ENCODE data around the gene YRDC. TPM values are rescaled to one million over a fixed set of nuclear protein-coding genes. Genes with fewer than 3 reads are reported as not detected.

The YRDC gene
- total RNA-seq, 1 donor from 2014 or later = 12.9 TPM

GRCh38 chr1:37851782-37852210, 43.8 kb upstream of the YRDC start:
- H3K4me1 ChIP-seq = no peaks in the 10 kb centered on the region
- H3K36me3 ChIP-seq = peaks cover 2% of the 10 kb centered on the region
- TF ChIP-seq CTCF (IDR thresholded peaks at IDR 0.05) = no peak
- TF ChIP-seq EZH2phosphoT487 (IDR thresholded peaks at IDR 0.05) = no peak
- no peak for TF ChIP-seq EZH2 (IDR thresholded peaks at IDR 0.05)
- Mint-ChIP-seq H3K36me3 (peaks cover 7% of the 10 kb centered on the region), H3K27me3 (ENCODE audit: insufficient read depth, low read depth) (peaks cover 3% of the 10 kb centered on the region), H3K9me3 (no peaks in the 10 kb centered on the region), H3K4me1 (peaks cover 7% of the 10 kb centered on the region), H3K4me3 (no peak overlapping the region), H3K27ac (no peak overlapping the region)
- H3K27me3 ChIP-seq = no peaks in the 10 kb centered on the region
- H3K9me3 ChIP-seq (ENCODE audit: low read depth) = no peaks in the 10 kb centered on the region
- no peak overlapping the region for H3K27ac ChIP-seq
- H2AFZ ChIP-seq (replicated peaks) = no peak overlapping the region
- no peak overlapping the region for H3K4me2 ChIP-seq
- no peaks in the 10 kb centered on the region for H3F3A ChIP-seq (ENCODE audit: low read depth)
- H3K4me3 ChIP-seq = no peak overlapping the region
- peaks cover 85% of the 10 kb centered on the region for H3K79me2 ChIP-seq (ENCODE audit: low read depth)
- no peak for DNase-seq (ENCODE audit: low spot score)
- H3K9ac ChIP-seq = no peak overlapping the region
- H4K20me1 ChIP-seq (ENCODE audit: low read depth) = peaks cover 63% of the 10 kb centered on the region

- no peak overlapping the region for H3K4me3 ChIP-seq
- no peaks in the 10 kb centered on the region for H3K4me1 ChIP-seq
- H3K9me3 ChIP-seq (ENCODE audit: low read depth) = no peaks in the 10 kb centered on the region
- Mint-ChIP-seq H3K4me3 (no peak overlapping the region), H3K27ac (no peak overlapping the region), H3K4me1 (peaks cover 7% of the 10 kb centered on the region), H3K9me3 (no peaks in the 10 kb centered on the region), H3K27me3 (ENCODE audit: insufficient read depth, low read depth) (peaks cover 3% of the 10 kb centered on the region), H3K36me3 (peaks cover 6% of the 10 kb centered on the region)
- H2AFZ ChIP-seq (replicated peaks) = no peak overlapping the region
- no peaks in the 10 kb centered on the region for H3K36me3 ChIP-seq
- no peaks in the 10 kb centered on the region for H3F3A ChIP-seq (ENCODE audit: low read depth)
- H3K4me2 ChIP-seq = no peak overlapping the region
- no peak overlapping the region for H3K9ac ChIP-seq
- no peaks in the 10 kb centered on the region for H3K27me3 ChIP-seq
- no peak for DNase-seq (ENCODE audit: low spot score)
- no peak overlapping the region for H3K27ac ChIP-seq
- H4K20me1 ChIP-seq (ENCODE audit: low read depth) = peaks cover 66% of the 10 kb centered on the region
- peaks cover 84% of the 10 kb centered on the region for H3K79me2 ChIP-seq (ENCODE audit: low read depth)
- TF ChIP-seq EZH2 (IDR thresholded peaks at IDR 0.05) (no peak), EZH2phosphoT487 (IDR thresholded peaks at IDR 0.05) (no peak), CTCF (IDR thresholded peaks at IDR 0.05) (no peak)
Measured at GRCh38 chr1:37851262-37851661, 43.3 kb upstream of the YRDC start.

GRCh38 chr1:37850352-37850955, 42.4 kb upstream of the YRDC start:
- Mint-ChIP-seq H3K9me3 (no peaks in the 10 kb centered on the region), H3K4me1 (peaks cover 7% of the 10 kb centered on the region), H3K27ac (no peak overlapping the region), H3K4me3 (no peak overlapping the region), H3K27me3 (ENCODE audit: insufficient read depth, low read depth) (peaks cover 3% of the 10 kb centered on the region), H3K36me3 (peaks cover 6% of the 10 kb centered on the region)
- no peak for DNase-seq (ENCODE audit: low spot score)
- H3K4me3 ChIP-seq = no peak overlapping the region
- no peaks in the 10 kb centered on the region for H3K9me3 ChIP-seq (ENCODE audit: low read depth)
- H2AFZ ChIP-seq (replicated peaks) = no peak overlapping the region
- no peaks in the 10 kb centered on the region for H3K36me3 ChIP-seq
- H3K4me2 ChIP-seq = no peak overlapping the region
- H3F3A ChIP-seq (ENCODE audit: low read depth) = no peaks in the 10 kb centered on the region
- peaks cover 66% of the 10 kb centered on the region for H4K20me1 ChIP-seq (ENCODE audit: low read depth)
- H3K9ac ChIP-seq = no peak overlapping the region
- no peaks in the 10 kb centered on the region for H3K27me3 ChIP-seq
- no peak overlapping the region for H3K27ac ChIP-seq
- no peaks in the 10 kb centered on the region for H3K4me1 ChIP-seq
- peaks cover 84% of the 10 kb centered on the region for H3K79me2 ChIP-seq (ENCODE audit: low read depth)
- TF ChIP-seq EZH2phosphoT487 (IDR thresholded peaks at IDR 0.05) (no peak), CTCF (IDR thresholded peaks at IDR 0.05) (no peak), EZH2 (IDR thresholded peaks at IDR 0.05) (no peak)
